ENCODE measurements around the gene HCAR3.

DNA sequence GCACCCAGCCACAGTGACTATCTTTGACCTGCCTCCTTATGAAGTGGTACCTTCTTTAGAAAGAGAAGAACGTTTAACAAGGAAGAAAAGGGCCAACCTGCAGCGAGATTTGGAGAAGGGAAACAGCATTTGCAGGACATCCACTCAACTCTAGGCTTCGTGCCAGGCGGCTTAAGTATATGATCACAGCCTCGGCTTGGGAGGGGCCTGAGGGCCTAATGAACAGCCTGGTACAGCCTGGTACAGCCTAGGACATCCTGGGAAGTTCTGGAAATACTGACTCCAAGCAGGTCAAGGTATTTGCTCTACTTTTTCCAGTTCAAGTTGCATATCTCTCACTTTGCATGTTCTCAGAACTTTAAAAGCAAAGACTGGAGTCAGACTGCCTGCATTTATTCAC is 29.5 kb downstream of the HCAR3 start:
- TF ChIP-seq CTCF (IDR thresholded peaks at IDR 0.05), result no peak
- TF ChIP-seq EP300 (IDR thresholded peaks at IDR 0.05), result no peak
- TF ChIP-seq POLR2A (IDR thresholded peaks at IDR 0.05), result no peak
